Liver (tissue), 9 donors: ENCODE data around the gene RPL7A. TPM values are rescaled to one million over a fixed set of nuclear protein-coding genes. Genes with fewer than 3 reads are reported as not detected.
A peak's percentile ranks its signal among the peaks of the same experiment; 100 is the strongest.
"Not testable (repeated sequence)": the region's sequence is repeated elsewhere in the genome, so short reads cannot be mapped to it uniquely, and the experiment has no call there.

ENCODE experiments used
- DNase-seq: peaks from one replicate; pipeline ENCODE4 v3.0.0-alpha.2; 2017; ENCODE audit warnings: low spot score
- H3K27ac ChIP-seq, 2 donors: one replicate each; pipeline ENCODE4 v1.7.0; 2013; ENCODE audit warnings: inconsistent platforms in 2 of 2, low read length in 2 of 2, control low read depth in 1 of 2, low read depth in 1 of 2, mild to moderate bottlenecking in 1 of 2
- H3K27me3 ChIP-seq, 4 donors: one replicate each; pipeline versions ENCODE4 v1.6.1 to v1.7.0; 2013; ENCODE audit warnings: low read length in 3 of 4, inconsistent platforms in 1 of 4, mild to moderate bottlenecking in 1 of 4, moderate library complexity in 1 of 4; ENCODE audit not compliant: control insufficient read depth in 4 of 4, insufficient read depth in 4 of 4
- H3K36me3 ChIP-seq, 4 donors: one replicate each; pipeline versions ENCODE4 v1.6.1 to v1.7.0; 2013; ENCODE audit warnings: low read length in 3 of 4, mild to moderate bottlenecking in 3 of 4, low read depth in 1 of 4, moderate library complexity in 1 of 4; ENCODE audit not compliant: control insufficient read depth in 4 of 4, insufficient read depth in 3 of 4
- H3K4me1 ChIP-seq, 4 donors: one replicate each; pipeline versions ENCODE4 v1.6.1 to v1.7.0; 2013; ENCODE audit warnings: low read length in 3 of 4, mild to moderate bottlenecking in 3 of 4, moderate library complexity in 1 of 4; ENCODE audit not compliant: control insufficient read depth in 4 of 4, insufficient read depth in 4 of 4
- H3K4me3 ChIP-seq, 3 donors: one replicate each; pipeline versions ENCODE4 v1.6.1 to v1.7.0; 2013; ENCODE audit warnings: low read length in 3 of 3, control low read depth in 1 of 3, low read depth in 1 of 3, mild to moderate bottlenecking in 1 of 3
- H3K9ac ChIP-seq, 2 donors: one replicate each; pipeline ENCODE4 v1.7.0; 2013; ENCODE audit warnings: low read length in 2 of 2, mild to moderate bottlenecking in 2 of 2, moderate library complexity in 2 of 2, control low read depth in 1 of 2, low read depth in 1 of 2
- H3K9me3 ChIP-seq, 4 donors: one replicate each; pipeline versions ENCODE4 v1.6.1 to v1.7.0; 2013; ENCODE audit warnings: low read length in 3 of 4; ENCODE audit not compliant: control insufficient read depth in 4 of 4
- ATF3 ChIP-seq: IDR thresholded peaks from 2 replicates; pipeline ENCODE4 v1.6.1; 2016; ENCODE audit warnings: antibody characterized with exemption
- EGR1 ChIP-seq, 2 donors: IDR thresholded peaks; 2 replicates each; pipeline ENCODE4 v1.6.1; 2016 to 2018; ENCODE audit warnings: antibody characterized with exemption in 2 of 2, low read depth in 2 of 2
- FOXA1 ChIP-seq: IDR thresholded peaks from 2 replicates; pipeline ENCODE4 v1.6.1; 2016; ENCODE audit warnings: antibody characterized with exemption
- FOXA2 ChIP-seq: IDR thresholded peaks from 2 replicates; pipeline ENCODE4 v1.6.1; 2016; ENCODE audit warnings: antibody characterized with exemption
- GABPA ChIP-seq, 2 donors: IDR thresholded peaks in 1 of 2; conservative IDR thresholded peaks in 1 of 2; 2 replicates each; pipeline ENCODE4 v1.6.1; 2016; ENCODE audit warnings: antibody characterized with exemption in 2 of 2, mild to moderate bottlenecking in 1 of 2, moderate library complexity in 1 of 2
- HNF4A ChIP-seq, 2 donors: conservative IDR thresholded peaks; 2 replicates each; pipeline ENCODE4 v1.6.1; 2016; ENCODE audit warnings: antibody characterized with exemption in 2 of 2, mild to moderate bottlenecking in 2 of 2
- HNF4G ChIP-seq: IDR thresholded peaks from 2 replicates; pipeline ENCODE4 v1.6.1; 2016; ENCODE audit warnings: antibody characterized with exemption
- JUND ChIP-seq, 2 donors: IDR thresholded peaks; 2 replicates each; pipeline ENCODE4 v1.6.1; 2016; ENCODE audit warnings: antibody characterized with exemption in 2 of 2
- MAX ChIP-seq: IDR thresholded peaks from 2 replicates; pipeline ENCODE4 v1.6.1; 2016; ENCODE audit warnings: antibody characterized with exemption
- NR2F2 ChIP-seq: IDR thresholded peaks from 2 replicates; pipeline ENCODE4 v1.6.1; 2016; ENCODE audit warnings: antibody characterized with exemption
- RAD21 ChIP-seq, 2 donors: IDR thresholded peaks; 2 replicates each; pipeline ENCODE4 v1.6.1; 2016; ENCODE audit warnings: antibody characterized with exemption in 2 of 2, mild to moderate bottlenecking in 2 of 2
- RXRA ChIP-seq, 2 donors: IDR thresholded peaks; 2 replicates each; pipeline ENCODE4 v1.6.1; 2017 to 2018; ENCODE audit warnings: antibody characterized with exemption in 2 of 2, mild to moderate bottlenecking in 1 of 2
- SP1 ChIP-seq: IDR thresholded peaks from 2 replicates; pipeline ENCODE4 v1.6.1; 2018; ENCODE audit warnings: antibody characterized with exemption, mild to moderate bottlenecking
- TAF1 ChIP-seq: conservative IDR thresholded peaks from 2 replicates; pipeline ENCODE4 v1.6.1; 2016; ENCODE audit warnings: antibody characterized with exemption, mild to moderate bottlenecking
- YY1 ChIP-seq: IDR thresholded peaks from 2 replicates; pipeline ENCODE4 v1.6.1; 2016; ENCODE audit warnings: antibody characterized with exemption, mild to moderate bottlenecking
- ZBTB33 ChIP-seq: IDR thresholded peaks from 2 replicates; pipeline ENCODE4 v1.6.1; 2016; ENCODE audit warnings: antibody characterized with exemption
- WGBS: extraction: QIAGEN DNeasy Blood & Tissue Kit; methylation state at CpG from one replicate; pipeline ENCODE4 v1.1.7; 2013; 5-methylcytosine and 5-hydroxymethylcytosine counted together
- polyA plus RNA-seq, 2 donors: library from polyadenylated mRNA; stranded (reverse) in 1 of 2; unstranded in 1 of 2; fragments of 200-250 nt in 1 of 2; fragments of >200 nt in 1 of 2; fragmentation: Nextera tagmentation in 1 of 2; extraction: Ambion mirVana in 1 of 2; gene quantifications; one replicate each; pipeline versions ENCODE4 v1.2.1 to v1.2.3, GENCODE V29; 2013 to 2015
- total RNA-seq, 2 donors: library from RNA; depleted of rRNA; stranded (reverse); fragments of >200 nt; gene quantifications; one replicate each; pipeline ENCODE4 v1.2.3, GENCODE V29; 2014
- TF ChIP-seq, protein P1 (sequence below): fragments of 150-350 bp; IDR thresholded peaks from 2 replicates; pipeline ENCODE4 v1.5.1; 2017; ENCODE audit warnings: improper control_type of control experiment, low read depth, low read length; ENCODE audit not compliant: missing input control
- TF ChIP-seq, protein P2 (sequence below): IDR thresholded peaks from 2 replicates; pipeline ENCODE4 v1.6.1; 2016; ENCODE audit warnings: antibody characterized with exemption, mild to moderate bottlenecking
- donor health status: healthy.
- donor health status: healthy.
- donor health status: healthy.
- donor health status: healthy.
- donor health status: healthy.

Gene RPL7A
- total RNA-seq (100 to 1,000 TPM; 571 to 930 TPM), polyA plus RNA-seq (100 to 1,000 TPM; 215 to 837 TPM)

DNA sequence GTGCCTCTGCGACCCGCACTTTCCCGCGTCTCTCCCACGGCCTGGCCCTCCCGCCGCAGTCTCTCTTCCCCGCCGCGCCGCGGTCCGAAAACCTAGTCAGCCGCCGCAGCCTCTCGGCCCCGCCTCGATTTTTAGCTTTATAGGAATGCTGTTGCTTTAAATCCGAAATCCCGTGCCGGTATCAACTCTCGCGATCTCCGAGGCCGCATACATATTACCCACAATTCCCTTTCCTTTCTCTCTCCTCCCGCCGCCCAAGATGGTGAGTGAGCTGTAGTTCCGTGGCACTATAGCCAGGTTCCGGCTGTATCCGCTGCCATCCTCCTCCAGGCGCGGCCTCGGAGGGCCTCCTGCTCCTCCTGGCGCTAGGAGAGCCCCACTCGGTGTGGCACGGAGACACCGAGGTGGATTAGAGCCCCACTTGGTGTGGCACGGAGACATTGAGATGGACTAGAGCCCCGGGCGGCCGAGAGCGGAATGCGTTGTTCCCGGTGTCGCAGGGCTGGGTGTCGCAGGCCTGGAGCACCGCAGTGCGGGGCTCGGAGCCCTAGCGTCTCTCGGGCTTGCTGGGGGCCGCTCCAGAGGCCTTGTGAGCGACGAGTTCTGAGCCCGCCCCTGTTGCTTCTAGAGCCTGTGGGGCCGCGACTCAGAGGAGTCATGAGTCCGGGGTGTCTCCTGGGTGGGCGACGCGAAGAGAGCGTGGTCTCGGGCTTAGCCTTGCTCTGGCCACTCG, at the start of gene RPL7A, which contains the start of gene MED22:
Gene RPL7A (plus strand): TSS at position 234 of the 733 bp plus-strand sequence. CDS start 26 bp downstream, at position 260.
Gene MED22 (minus strand): TSS at position 147 of the 733 bp plus-strand sequence. CDS start 1,469 bp downstream, outside the sequence.
- H3K27ac ChIP-seq, result peak within 1 kb of the TSS; percentile 81 to 85
- no peaks in the 10 kb centered on the region for H3K27me3 ChIP-seq
- peaks cover 6 to 56% (median 30%) of the 10 kb centered on the region in 4 donors for H3K36me3 ChIP-seq
- peaks cover 4 to 25% (median 13%) of the 10 kb centered on the region in 4 donors for H3K4me1 ChIP-seq
- no peaks in the 10 kb centered on the region for H3K9me3 ChIP-seq
- WGBS, result under 1% methylated on average over 64 of the region's 64 CpGs
- H3K9ac ChIP-seq, result peak within 1 kb of the TSS; percentile 79 to 95
- peak within 1 kb of the TSS; percentile 72 to 91 (median 85) for H3K4me3 ChIP-seq
- TF ChIP-seq NR2F2, result no peak
- TF ChIP-seq HNF4A (conservative IDR thresholded peaks at IDR 0.05), result no peak
- TF ChIP-seq JUND (IDR thresholded peaks at IDR 0.05), result no peak
- TF ChIP-seq SP1, result peak; percentile 3
- TF ChIP-seq YY1, result peak; percentile 97
- peak; percentile 99 for TF ChIP-seq TAF1
- no peak for TF ChIP-seq RXRA (IDR thresholded peaks at IDR 0.05)
- TF ChIP-seq, protein P1, sequence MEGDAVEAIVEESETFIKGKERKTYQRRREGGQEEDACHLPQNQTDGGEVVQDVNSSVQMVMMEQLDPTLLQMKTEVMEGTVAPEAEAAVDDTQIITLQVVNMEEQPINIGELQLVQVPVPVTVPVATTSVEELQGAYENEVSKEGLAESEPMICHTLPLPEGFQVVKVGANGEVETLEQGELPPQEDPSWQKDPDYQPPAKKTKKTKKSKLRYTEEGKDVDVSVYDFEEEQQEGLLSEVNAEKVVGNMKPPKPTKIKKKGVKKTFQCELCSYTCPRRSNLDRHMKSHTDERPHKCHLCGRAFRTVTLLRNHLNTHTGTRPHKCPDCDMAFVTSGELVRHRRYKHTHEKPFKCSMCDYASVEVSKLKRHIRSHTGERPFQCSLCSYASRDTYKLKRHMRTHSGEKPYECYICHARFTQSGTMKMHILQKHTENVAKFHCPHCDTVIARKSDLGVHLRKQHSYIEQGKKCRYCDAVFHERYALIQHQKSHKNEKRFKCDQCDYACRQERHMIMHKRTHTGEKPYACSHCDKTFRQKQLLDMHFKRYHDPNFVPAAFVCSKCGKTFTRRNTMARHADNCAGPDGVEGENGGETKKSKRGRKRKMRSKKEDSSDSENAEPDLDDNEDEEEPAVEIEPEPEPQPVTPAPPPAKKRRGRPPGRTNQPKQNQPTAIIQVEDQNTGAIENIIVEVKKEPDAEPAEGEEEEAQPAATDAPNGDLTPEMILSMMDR, result no peak
- peak in 1 of 2 donors; percentile 27 for TF ChIP-seq RAD21 (IDR thresholded peaks at IDR 0.05)
- no peak for TF ChIP-seq EGR1 (IDR thresholded peaks at IDR 0.05; ENCODE audit: low read depth in 2 of 2)
- no peak for TF ChIP-seq FOXA2
- no peak for TF ChIP-seq HNF4G
- TF ChIP-seq ZBTB33, result peak; percentile 99
- TF ChIP-seq ATF3, result peak; percentile 29
- peak in 1 of 2 donors; percentile 88 for TF ChIP-seq GABPA (IDR thresholded peaks at IDR 0.05 in 1 of 2, conservative IDR thresholded peaks at IDR 0.05 in 1 of 2)
- TF ChIP-seq, protein P2, sequence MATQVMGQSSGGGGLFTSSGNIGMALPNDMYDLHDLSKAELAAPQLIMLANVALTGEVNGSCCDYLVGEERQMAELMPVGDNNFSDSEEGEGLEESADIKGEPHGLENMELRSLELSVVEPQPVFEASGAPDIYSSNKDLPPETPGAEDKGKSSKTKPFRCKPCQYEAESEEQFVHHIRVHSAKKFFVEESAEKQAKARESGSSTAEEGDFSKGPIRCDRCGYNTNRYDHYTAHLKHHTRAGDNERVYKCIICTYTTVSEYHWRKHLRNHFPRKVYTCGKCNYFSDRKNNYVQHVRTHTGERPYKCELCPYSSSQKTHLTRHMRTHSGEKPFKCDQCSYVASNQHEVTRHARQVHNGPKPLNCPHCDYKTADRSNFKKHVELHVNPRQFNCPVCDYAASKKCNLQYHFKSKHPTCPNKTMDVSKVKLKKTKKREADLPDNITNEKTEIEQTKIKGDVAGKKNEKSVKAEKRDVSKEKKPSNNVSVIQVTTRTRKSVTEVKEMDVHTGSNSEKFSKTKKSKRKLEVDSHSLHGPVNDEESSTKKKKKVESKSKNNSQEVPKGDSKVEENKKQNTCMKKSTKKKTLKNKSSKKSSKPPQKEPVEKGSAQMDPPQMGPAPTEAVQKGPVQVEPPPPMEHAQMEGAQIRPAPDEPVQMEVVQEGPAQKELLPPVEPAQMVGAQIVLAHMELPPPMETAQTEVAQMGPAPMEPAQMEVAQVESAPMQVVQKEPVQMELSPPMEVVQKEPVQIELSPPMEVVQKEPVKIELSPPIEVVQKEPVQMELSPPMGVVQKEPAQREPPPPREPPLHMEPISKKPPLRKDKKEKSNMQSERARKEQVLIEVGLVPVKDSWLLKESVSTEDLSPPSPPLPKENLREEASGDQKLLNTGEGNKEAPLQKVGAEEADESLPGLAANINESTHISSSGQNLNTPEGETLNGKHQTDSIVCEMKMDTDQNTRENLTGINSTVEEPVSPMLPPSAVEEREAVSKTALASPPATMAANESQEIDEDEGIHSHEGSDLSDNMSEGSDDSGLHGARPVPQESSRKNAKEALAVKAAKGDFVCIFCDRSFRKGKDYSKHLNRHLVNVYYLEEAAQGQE, result peak; percentile 86
- TF ChIP-seq FOXA1, result no peak
- TF ChIP-seq MAX, result peak; percentile 94
- DNase-seq, result peak; percentile 92

DNA sequence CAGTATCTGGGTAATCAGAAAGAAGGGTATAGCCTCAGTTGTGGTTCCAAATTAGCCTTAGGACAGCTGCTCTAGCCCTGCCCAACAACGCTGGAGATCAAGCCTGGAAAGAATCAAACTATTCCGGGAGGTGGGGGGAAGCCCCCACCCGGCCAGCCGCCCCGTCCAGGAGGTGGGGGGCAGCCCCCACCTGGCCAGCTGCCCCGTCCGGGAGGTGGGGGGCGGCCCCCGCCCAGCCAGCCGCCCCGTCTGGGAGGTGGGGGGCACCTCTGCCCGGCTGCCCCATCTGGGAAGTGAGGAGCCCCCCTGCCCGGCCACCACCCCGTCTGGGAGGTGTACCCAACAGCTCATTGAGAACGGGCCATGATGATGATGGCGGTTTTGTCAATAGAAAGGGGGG, 48.0 kb upstream of the RPL7A start:
- H3K9me3 ChIP-seq, H3K27me3 ChIP-seq, H3K4me1 ChIP-seq, H3K9ac ChIP-seq, H3K27ac ChIP-seq, H3K36me3 ChIP-seq, H3K4me3 ChIP-seq, DNase-seq: not testable (repeated sequence)
- WGBS, result 81% methylated on average over 16 of the region's 16 CpGs
